ENCODE results near the gene KCNK7. TPM values are rescaled to one million over a fixed set of nuclear protein-coding genes. Genes with fewer than 3 reads are reported as not detected.

The KCNK7 gene
- total and polyA plus RNA-seq, 4 donors, result 0.46 to 2.8 (median 1.3) TPM

DNA sequence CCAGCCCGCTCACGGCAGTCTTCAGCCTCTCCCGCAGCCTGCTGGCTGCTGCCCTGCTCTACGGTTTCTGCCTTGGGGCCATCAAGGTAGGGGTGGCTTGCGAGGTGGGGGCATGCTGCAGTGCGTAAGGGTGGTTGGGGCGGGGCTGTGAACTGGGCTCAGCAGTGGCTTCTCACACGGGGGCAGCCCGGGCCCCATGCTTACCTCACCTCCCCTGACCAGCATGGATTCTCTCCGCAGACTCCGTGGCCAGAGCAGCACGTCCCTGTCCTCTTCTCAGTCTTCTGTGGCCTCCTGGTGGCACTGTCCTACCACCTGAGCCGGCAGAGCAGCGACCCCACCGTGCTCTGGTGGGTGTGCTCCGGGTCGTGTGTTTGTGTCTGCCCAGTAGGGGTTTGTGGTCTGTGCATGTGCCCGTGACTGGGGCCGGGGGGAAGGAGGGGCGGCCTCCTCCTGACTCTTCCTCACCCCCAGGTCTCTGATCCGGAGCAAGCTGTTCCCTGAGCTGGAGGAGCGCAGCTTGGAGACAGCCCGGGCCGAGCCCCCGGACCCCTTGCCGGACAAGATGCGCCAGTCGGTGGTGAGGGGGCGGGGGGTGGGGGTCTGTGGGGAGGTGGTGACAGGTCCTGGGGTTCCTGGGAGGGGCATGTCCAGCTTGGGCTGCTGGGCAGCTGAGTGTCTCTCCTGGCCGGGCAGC lies 29.5 kb upstream of the KCNK7 start:
- 87 to 90% methylated on average over 25 to 30 of the region's 30 CpGs for WGBS, 2 donors
- Histone ChIP-seq H3K27me3 (ENCODE audit: control insufficient read depth in 3 of 3, insufficient read depth in 3 of 3, low read length in 2 of 3) (no peaks in the 10 kb centered on the region), H3K4me1 (ENCODE audit: control insufficient read depth in 5 of 5, insufficient read depth in 5 of 5, low read length in 5 of 5) (no peaks in the 10 kb centered on the region), H3K4me3 (no peak overlapping the region), H3K9me3 (ENCODE audit: control insufficient read depth in 4 of 4, insufficient read depth in 3 of 4, low read length in 3 of 4) (no peaks in the 10 kb centered on the region), H3K9ac (ENCODE audit: insufficient read depth in 1 of 2, low read length in 2 of 2) (no peak overlapping the region), H3K27ac (ENCODE audit: low read depth in 1 of 2, low read length in 1 of 2) (no peak overlapping the region), H3K36me3 (ENCODE audit: control insufficient read depth in 4 of 4, insufficient read depth in 4 of 4, low read length in 4 of 4) (peaks cover 10 to 82% (median 30%) of the 10 kb centered on the region in 4 donors)
- TF ChIP-seq, protein P1, sequence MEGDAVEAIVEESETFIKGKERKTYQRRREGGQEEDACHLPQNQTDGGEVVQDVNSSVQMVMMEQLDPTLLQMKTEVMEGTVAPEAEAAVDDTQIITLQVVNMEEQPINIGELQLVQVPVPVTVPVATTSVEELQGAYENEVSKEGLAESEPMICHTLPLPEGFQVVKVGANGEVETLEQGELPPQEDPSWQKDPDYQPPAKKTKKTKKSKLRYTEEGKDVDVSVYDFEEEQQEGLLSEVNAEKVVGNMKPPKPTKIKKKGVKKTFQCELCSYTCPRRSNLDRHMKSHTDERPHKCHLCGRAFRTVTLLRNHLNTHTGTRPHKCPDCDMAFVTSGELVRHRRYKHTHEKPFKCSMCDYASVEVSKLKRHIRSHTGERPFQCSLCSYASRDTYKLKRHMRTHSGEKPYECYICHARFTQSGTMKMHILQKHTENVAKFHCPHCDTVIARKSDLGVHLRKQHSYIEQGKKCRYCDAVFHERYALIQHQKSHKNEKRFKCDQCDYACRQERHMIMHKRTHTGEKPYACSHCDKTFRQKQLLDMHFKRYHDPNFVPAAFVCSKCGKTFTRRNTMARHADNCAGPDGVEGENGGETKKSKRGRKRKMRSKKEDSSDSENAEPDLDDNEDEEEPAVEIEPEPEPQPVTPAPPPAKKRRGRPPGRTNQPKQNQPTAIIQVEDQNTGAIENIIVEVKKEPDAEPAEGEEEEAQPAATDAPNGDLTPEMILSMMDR (IDR thresholded peaks at IDR 0.05; ENCODE audit: control extremely low read depth, extremely low read depth), result no peak
- DNase-seq (no peak), ATAC-seq (ENCODE audit: insufficient read depth, low FRiP score) (no peak)

DNA sequence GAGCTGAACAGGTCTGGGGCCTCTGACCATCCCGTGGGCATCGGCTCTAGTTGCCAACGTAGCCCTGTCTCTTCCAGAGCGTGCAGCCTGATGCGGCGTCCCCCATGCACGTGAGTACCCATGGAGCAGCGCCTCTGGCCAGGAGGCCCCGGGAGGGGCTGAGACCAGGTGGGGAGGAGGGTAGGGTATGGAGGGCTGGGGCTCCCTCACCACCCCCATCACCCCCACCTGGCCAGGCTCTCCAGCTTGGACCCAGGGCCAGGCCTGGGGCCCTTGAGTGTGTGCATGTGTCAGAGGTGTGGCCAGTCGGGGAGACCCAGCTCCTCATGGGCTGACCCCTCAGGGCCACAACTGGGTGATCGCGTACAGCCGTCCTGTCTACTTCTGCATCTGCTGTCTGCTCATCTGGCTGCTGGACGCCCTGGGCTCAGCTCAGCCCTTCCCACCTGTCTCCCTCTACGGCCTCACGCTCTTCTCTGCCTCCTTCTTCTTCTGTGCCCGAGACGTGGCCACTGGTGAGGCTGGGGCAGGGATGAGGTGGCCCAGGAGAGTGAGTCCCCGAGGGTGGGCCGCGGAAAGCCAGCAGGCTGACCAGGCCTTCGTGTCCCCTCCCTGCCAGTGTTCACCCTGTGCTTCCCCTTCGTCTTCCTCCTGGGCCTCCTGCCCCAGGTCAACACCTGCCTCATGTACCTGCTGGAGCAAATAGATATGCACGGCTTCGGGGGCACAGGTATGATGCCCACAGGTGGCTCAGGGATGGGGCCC lies 28.4 kb upstream of the KCNK7 start:
- no peak for DNase-seq
- 92 to 95% methylated on average over 25 of the region's 25 CpGs for WGBS, 2 donors
- no peaks in the 10 kb centered on the region for H3K9me3 ChIP-seq (ENCODE audit: control insufficient read depth in 4 of 4, insufficient read depth in 3 of 4, low read length in 3 of 4)
- H3K27me3 ChIP-seq (ENCODE audit: control insufficient read depth in 3 of 3, insufficient read depth in 3 of 3, low read length in 2 of 3), result no peaks in the 10 kb centered on the region
- H3K4me1 ChIP-seq (ENCODE audit: control insufficient read depth in 5 of 5, insufficient read depth in 5 of 5, low read length in 5 of 5), result no peaks in the 10 kb centered on the region
- no peak overlapping the region for H3K9ac ChIP-seq (ENCODE audit: insufficient read depth in 1 of 2, low read length in 2 of 2)
- TF ChIP-seq, protein P1 (IDR thresholded peaks at IDR 0.05; ENCODE audit: control extremely low read depth, extremely low read depth), result no peak
- no peak overlapping the region for H3K4me3 ChIP-seq
- H3K36me3 ChIP-seq (ENCODE audit: control insufficient read depth in 4 of 4, insufficient read depth in 4 of 4, low read length in 4 of 4), result peaks cover 6 to 83% (median 34%) of the 10 kb centered on the region in 4 donors
- H3K27ac ChIP-seq (ENCODE audit: low read depth in 1 of 2, low read length in 1 of 2), result no peak overlapping the region
- no peak for ATAC-seq (ENCODE audit: insufficient read depth, low FRiP score)

DNA sequence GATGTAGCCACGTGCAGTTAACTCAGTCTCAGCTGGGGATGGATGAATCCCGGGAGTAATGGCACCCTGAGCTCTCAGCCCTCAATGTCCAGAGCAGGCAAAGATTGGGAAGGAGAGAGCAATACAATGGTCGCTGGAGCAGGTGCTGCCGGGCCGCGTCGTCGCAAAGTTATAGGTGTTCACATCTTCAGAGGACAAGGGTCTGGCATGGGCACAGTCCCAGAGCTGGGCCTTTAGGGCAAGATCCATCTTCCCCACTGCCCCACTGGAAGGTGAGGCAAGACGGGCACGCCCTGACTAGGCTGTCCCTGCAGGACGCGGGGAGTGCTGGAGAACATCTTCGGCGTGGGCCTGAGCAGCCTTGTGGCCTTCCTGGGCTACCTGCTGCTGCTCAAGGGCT lies 27.6 kb upstream of the KCNK7 start:
- DNase-seq (no peak), ATAC-seq (ENCODE audit: insufficient read depth, low FRiP score) (no peak)
- Histone ChIP-seq H3K27me3 (ENCODE audit: control insufficient read depth in 3 of 3, insufficient read depth in 3 of 3, low read length in 2 of 3) (no peaks in the 10 kb centered on the region), H3K36me3 (ENCODE audit: control insufficient read depth in 4 of 4, insufficient read depth in 4 of 4, low read length in 4 of 4) (peaks cover 6 to 83% (median 35%) of the 10 kb centered on the region in 4 donors), H3K9ac (ENCODE audit: insufficient read depth in 1 of 2, low read length in 2 of 2) (no peak overlapping the region), H3K4me1 (ENCODE audit: control insufficient read depth in 5 of 5, insufficient read depth in 5 of 5, low read length in 5 of 5) (no peaks in the 10 kb centered on the region), H3K27ac (ENCODE audit: low read depth in 1 of 2, low read length in 1 of 2) (no peak overlapping the region), H3K9me3 (ENCODE audit: control insufficient read depth in 4 of 4, insufficient read depth in 3 of 4, low read length in 3 of 4) (no peaks in the 10 kb centered on the region), H3K4me3 (no peak overlapping the region)
- TF ChIP-seq, protein P1 (IDR thresholded peaks at IDR 0.05; ENCODE audit: control extremely low read depth, extremely low read depth), result no peak
- WGBS, 2 donors, result 93 to 95% methylated on average over 14 of the region's 14 CpGs
